Sigmoid colon (tissue), 7 donors: ENCODE measurements around the gene BID. TPM values are rescaled to one million over a fixed set of nuclear protein-coding genes. Genes with fewer than 3 reads are reported as not detected.
A peak's percentile ranks its signal among the peaks of the same experiment; 100 is the strongest.

Experiments
- DNase-seq: peaks from one replicate; pipeline ENCODE4 v3.0.0-alpha.2; 2019
- H3K27ac ChIP-seq, 4 donors: fragments of 200-600 bp; sonication (generic); one replicate each; pipeline ENCODE4 v1.5.1; 2016 to 2019; ENCODE audit warnings: mild to moderate bottlenecking in 1 of 4
- H3K27me3 ChIP-seq, 3 donors: fragments of 200-600 bp; sonication (generic); one replicate each; pipeline ENCODE4 v1.5.1; 2019; ENCODE audit warnings: mild to moderate bottlenecking in 1 of 3
- H3K36me3 ChIP-seq, 4 donors: fragments of 200-600 bp; sonication (generic); one replicate each; pipeline ENCODE4 v1.5.1; 2016 to 2019
- H3K4me1 ChIP-seq, 4 donors: fragments of 200-600 bp; sonication (generic); one replicate each; pipeline ENCODE4 v1.5.1; 2017 to 2019
- H3K4me3 ChIP-seq, 4 donors: fragments of 200-600 bp; sonication (generic); one replicate each; pipeline ENCODE4 v1.5.1; 2017 to 2019; ENCODE audit warnings: mild to moderate bottlenecking in 2 of 4, moderate library complexity in 1 of 4
- H3K9me3 ChIP-seq, 4 donors: fragments of 200-600 bp in 3 of 4; sonication (generic) in 3 of 4; one replicate each; pipeline versions ENCODE4 v1.5.1 to v1.6.1; 2013 to 2019
- CTCF ChIP-seq, 4 experiments: fragments of 450-650 bp in 3 of 4; fragments of 200-600 bp in 1 of 4; IDR thresholded peaks; one replicate each; pipeline ENCODE4 v1.5.1; 2016 to 2019; ENCODE audit warnings: antibody characterized with exemption in 4 of 4, mild to moderate bottlenecking in 3 of 4, moderate library complexity in 2 of 4
- EP300 ChIP-seq, 4 donors: sonication (generic); formaldehyde crosslinking; IDR thresholded peaks; one replicate each; pipeline ENCODE4 v1.6.1; 2017; ENCODE audit warnings: antibody characterized with exemption in 4 of 4
- POLR2A ChIP-seq, 2 donors: fragments of 450-650 bp; IDR thresholded peaks; one replicate each; pipeline ENCODE4 v1.6.1; 2016; ENCODE audit warnings: antibody characterized with exemption in 2 of 2, mild to moderate bottlenecking in 2 of 2, moderate library complexity in 2 of 2
- POLR2AphosphoS5 ChIP-seq, 4 donors: sonication (generic); formaldehyde crosslinking; IDR thresholded peaks; one replicate each; pipeline ENCODE4 v1.6.1; 2017; ENCODE audit warnings: antibody characterized with exemption in 4 of 4
- WGBS, 2 donors: extraction: QIAGEN DNeasy Blood & Tissue Kit; methylation state at CpG; one replicate each; pipeline ENCODE4 v1.1.7; 2013; 5-methylcytosine and 5-hydroxymethylcytosine counted together
- intact Hi-C: fragments of 100-400 bp; cut with DNase I; formaldehyde crosslinking; loops from one replicate; pipeline ENCODE4 v1.15.1; 2023
- polyA plus RNA-seq, 3 donors: library from polyadenylated mRNA; stranded (reverse); fragments of 200-250 nt; gene quantifications; one replicate each; pipeline ENCODE4 v1.2.3, GENCODE V29; 2013
- total RNA-seq, 4 donors: library from RNA; depleted of rRNA; stranded (reverse); fragments of >200 nt; gene quantifications; one replicate each; pipeline ENCODE4 v1.1.0, GENCODE V29; 2016
- donor health status: healthy with polysubstance abuse.
- donor health status: Bipolar disorder and iron deficiency.
- donor health status: healthy.

BID gene
- total and polyA plus RNA-seq, 7 donors: 9.7 to 72.1 (median 24.6) TPM

GRCh38 chr22:17810570-17811116 lies 36.4 kb upstream of the BID start:
- DNase-seq: no peak
- intact Hi-C loops: no loop called here
- Histone ChIP-seq H3K27ac (no peak overlapping the region), H3K4me1 (peaks cover 0 to 6% (median 1%) of the 10 kb centered on the region in 4 donors), H3K4me3 (no peak overlapping the region), H3K36me3 (peaks cover 17 to 100% (median 52%) of the 10 kb centered on the region in 4 donors), H3K27me3 (no peaks in the 10 kb centered on the region), H3K9me3 (no peaks in the 10 kb centered on the region)
- WGBS, 2 donors: 34 to 75% methylated on average over 12 of the region's 12 CpGs
- TF ChIP-seq POLR2A (IDR thresholded peaks at IDR 0.05) (no peak), POLR2AphosphoS5 (IDR thresholded peaks at IDR 0.05) (no peak), CTCF (IDR thresholded peaks at IDR 0.05) (no peak), EP300 (IDR thresholded peaks at IDR 0.05) (no peak)

DNA sequence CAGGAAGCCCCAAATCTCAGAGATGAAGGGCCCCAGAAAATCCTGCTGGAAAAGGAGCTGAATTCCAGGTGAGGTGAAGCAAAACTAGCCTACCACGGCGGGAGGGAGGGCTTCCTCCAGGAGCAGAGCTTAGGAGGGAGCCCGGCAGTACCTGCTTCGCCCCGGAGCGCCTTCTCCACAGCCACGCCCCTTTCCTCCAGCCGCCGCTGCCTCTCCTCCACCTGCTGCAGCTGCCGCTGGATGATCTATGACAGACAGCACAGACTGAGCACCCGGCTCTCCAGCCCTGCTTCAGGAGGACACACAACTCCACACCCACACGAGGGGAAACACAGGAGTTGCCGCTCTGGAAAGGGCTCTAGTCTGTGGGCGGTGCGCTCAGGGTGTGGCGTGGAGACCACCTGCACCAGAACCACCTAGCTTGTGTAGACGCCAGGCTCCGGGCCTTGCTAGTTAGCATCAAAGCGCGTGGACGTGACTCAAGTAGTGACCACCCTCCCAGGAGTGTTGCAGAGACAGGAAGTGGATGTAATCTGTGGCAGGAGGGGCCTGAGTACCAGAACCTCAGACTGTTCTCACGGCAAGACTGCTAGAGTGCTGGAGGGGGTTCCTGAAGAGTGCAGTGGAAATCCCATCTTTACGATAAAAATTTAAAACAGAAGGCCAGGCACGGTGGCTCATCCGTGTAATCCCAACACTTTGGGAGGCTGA lies 34.6 kb upstream of the BID start:
- intact Hi-C loops: no loop called here
- Histone ChIP-seq H3K4me3 (no peak overlapping the region), H3K27ac (peak overlapping the region in 2 of 4 donors; percentile 41 to 50), H3K36me3 (peaks cover 13 to 100% (median 52%) of the 10 kb centered on the region in 4 donors), H3K27me3 (no peaks in the 10 kb centered on the region), H3K4me1 (peaks cover 0 to 6% (median 1%) of the 10 kb centered on the region in 4 donors), H3K9me3 (no peaks in the 10 kb centered on the region)
- DNase-seq: no peak
- TF ChIP-seq CTCF (IDR thresholded peaks at IDR 0.05) (no peak), POLR2A (IDR thresholded peaks at IDR 0.05) (no peak), POLR2AphosphoS5 (IDR thresholded peaks at IDR 0.05) (no peak), EP300 (IDR thresholded peaks at IDR 0.05) (no peak)
- WGBS, 2 donors: 56 to 84% methylated on average over 25 of the region's 25 CpGs

DNA sequence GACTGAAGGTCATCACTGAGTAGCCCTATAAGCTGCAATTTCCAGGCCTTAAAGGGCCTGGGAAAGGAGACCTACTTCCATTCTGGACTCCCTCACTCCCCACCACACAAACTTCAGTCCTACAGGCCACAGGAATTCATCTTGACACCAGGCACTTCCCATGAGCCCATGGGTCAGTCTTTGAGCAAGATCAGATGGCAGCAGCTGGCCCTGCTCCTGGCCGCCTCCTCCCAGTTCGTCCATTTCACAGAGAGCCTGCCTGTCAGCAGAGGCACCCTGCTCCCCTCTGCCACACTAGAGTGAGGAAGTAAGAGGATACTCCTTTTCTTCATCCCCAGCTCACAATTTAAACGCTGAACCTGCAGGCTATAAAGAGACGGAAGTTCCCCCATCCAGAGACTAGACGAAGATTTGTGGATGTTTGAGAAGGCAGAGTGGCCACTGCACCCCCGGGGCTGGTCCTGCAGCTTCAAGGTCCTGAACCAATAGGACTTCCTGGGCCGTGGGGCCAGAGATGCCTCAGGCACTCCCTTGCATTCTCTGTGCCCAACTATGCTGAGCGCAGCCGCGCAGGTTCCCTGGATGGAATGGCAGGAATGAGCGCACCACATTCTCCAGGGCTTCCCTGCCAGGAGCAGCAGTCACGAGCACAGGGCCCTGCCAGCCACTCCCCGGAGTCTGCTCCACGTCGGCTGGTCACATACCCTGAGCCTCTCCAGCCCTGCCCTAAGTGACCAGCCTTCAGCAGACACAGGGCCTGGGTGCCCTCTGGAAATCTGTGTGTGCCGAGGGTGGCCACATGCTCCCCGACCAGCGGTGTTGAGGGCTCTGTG lies 33.5 kb upstream of the BID start:
- 85 to 89% methylated on average over 18 of the region's 18 CpGs for WGBS, 2 donors
- Histone ChIP-seq H3K9me3 (no peaks in the 10 kb centered on the region), H3K36me3 (peaks cover 13 to 100% (median 49%) of the 10 kb centered on the region in 4 donors), H3K4me1 (peaks cover 0 to 6% (median 1%) of the 10 kb centered on the region in 4 donors), H3K27ac (peak overlapping the region in 2 of 4 donors; percentile 41 to 50), H3K27me3 (no peaks in the 10 kb centered on the region), H3K4me3 (no peak overlapping the region)
- no peak for TF ChIP-seq POLR2A (IDR thresholded peaks at IDR 0.05)
- TF ChIP-seq EP300 (IDR thresholded peaks at IDR 0.05): no peak
- no peak for TF ChIP-seq CTCF (IDR thresholded peaks at IDR 0.05)
- no peak for TF ChIP-seq POLR2AphosphoS5 (IDR thresholded peaks at IDR 0.05)
- no peak for DNase-seq
- intact Hi-C loops: no loop called here

GRCh38 chr22:17807086-17807485 lies 32.8 kb upstream of the BID start:
- TF ChIP-seq CTCF (IDR thresholded peaks at IDR 0.05): no peak
- TF ChIP-seq POLR2A (IDR thresholded peaks at IDR 0.05): no peak
- no peak for TF ChIP-seq EP300 (IDR thresholded peaks at IDR 0.05)
- no peak for TF ChIP-seq POLR2AphosphoS5 (IDR thresholded peaks at IDR 0.05)
- Histone ChIP-seq H3K4me1 (peaks cover 0 to 6% (median 1%) of the 10 kb centered on the region in 4 donors), H3K4me3 (no peak overlapping the region), H3K27me3 (no peaks in the 10 kb centered on the region), H3K36me3 (peaks cover 13 to 96% (median 45%) of the 10 kb centered on the region in 4 donors), H3K9me3 (no peaks in the 10 kb centered on the region), H3K27ac (peak overlapping the region in 2 of 4 donors; percentile 41 to 50)
- 96% methylated on average over 10 of the region's 10 CpGs for WGBS, 2 donors
- intact Hi-C loops: no loop called here
- no peak for DNase-seq
